Measurements from ENCODE around the gene BANP.
"Not testable (repeated sequence)": the region's sequence is repeated elsewhere in the genome, so short reads cannot be mapped to it uniquely, and the experiment has no call there.

BANP gene

GRCh38 chr16:88016386-88016785 is 65.2 kb downstream of the BANP start:
- DNase-seq (ENCODE audit: low read depth): not testable (repeated sequence)

GRCh38 chr16:88016964-88017363 is 65.7 kb downstream of the BANP start:
- DNase-seq (ENCODE audit: low read depth): no peak

- DNase-seq (ENCODE audit: low read depth): no peak
These were observed 66.4 kb downstream of the BANP start for GRCh38 chr16:88017587-88018101.

- not testable (repeated sequence) for DNase-seq (ENCODE audit: low read depth)
These were observed 67.1 kb downstream of the BANP start for GRCh38 chr16:88018382-88018781.

- not testable (repeated sequence) for DNase-seq (ENCODE audit: low read depth)
These were observed 68.0 kb downstream of the BANP start for GRCh38 chr16:88019041-88019820.

GRCh38 chr16:88019821-88020515 is 68.7 kb downstream of the BANP start:
- no peak for DNase-seq (ENCODE audit: low read depth)

- no peak for DNase-seq (ENCODE audit: low read depth)
These were observed 69.3 kb downstream of the BANP start for GRCh38 chr16:88020516-88020885.

- not testable (repeated sequence) for DNase-seq (ENCODE audit: low read depth)
These were observed 70.1 kb downstream of the BANP start for GRCh38 chr16:88021041-88021970.

- DNase-seq (ENCODE audit: low read depth): no peak
These were observed 71.1 kb downstream of the BANP start for GRCh38 chr16:88022076-88023042.

GRCh38 chr16:88023366-88023765 is 72.1 kb downstream of the BANP start:
- no peak for DNase-seq (ENCODE audit: low read depth)

- no peak for DNase-seq (ENCODE audit: low read depth)
These were observed 72.6 kb downstream of the BANP start for GRCh38 chr16:88023786-88024185.

GRCh38 chr16:88024491-88025085 is 73.4 kb downstream of the BANP start:
- DNase-seq (ENCODE audit: low read depth): not testable (repeated sequence)

GRCh38 chr16:88025086-88025492 is 73.9 kb downstream of the BANP start:
- DNase-seq (ENCODE audit: low read depth): peak; percentile 12

- not testable (repeated sequence) for DNase-seq (ENCODE audit: low read depth)
These were observed 74.8 kb downstream of the BANP start for GRCh38 chr16:88025828-88026555.

GRCh38 chr16:88026964-88027938 is 76.0 kb downstream of the BANP start:
- DNase-seq (ENCODE audit: low read depth): no peak

GRCh38 chr16:88028177-88028930 is 77.1 kb downstream of the BANP start:
- DNase-seq (ENCODE audit: low read depth): not testable (repeated sequence)

GRCh38 chr16:88030498-88030897 is 79.3 kb downstream of the BANP start:
- no peak for DNase-seq (ENCODE audit: low read depth)

GRCh38 chr16:88030961-88031360 is 79.7 kb downstream of the BANP start:
- DNase-seq (ENCODE audit: low read depth): not testable (repeated sequence)

Data from activated T-cell treated with anti-CD3 and anti-CD28 coated beads for 48 hours (primary cell).